K562 (cell line): ENCODE data around the gene SMCO4. TPM values are rescaled to one million over a fixed set of nuclear protein-coding genes. Genes with fewer than 3 reads are reported as not detected.

ENCODE experiments used
- ATAC-seq: fragments of 200-7000 bp; cut with Tn5 transposase; 3 replicates; pipeline ENCODE4 v1.9.1; 2020; ENCODE audit warnings: moderate library complexity
- BruUV-seq: library from RNA; stranded (reverse); fragments of 400-500 nt; replicated peaks from 2 replicates; lab custom pipeline; 2021; lab: Mats Ljungman, UMichigan
- CTCF ChIA-PET: fragments of 300-600 bp; formaldehyde crosslinking; extraction: SDS; loops from one replicate; lab custom pipeline; 2021; ENCODE audit warnings: low intra/inter-chr PET ratio; lab: Yijun Ruan, JAX
- POLR2A ChIA-PET: fragments of 300-600, 350-650 bp; sonication (Branson Sonifier 250); formaldehyde crosslinking; extraction: SDS; loops from one replicate; lab custom pipeline; 2021; ENCODE audit warnings: antibody characterized with exemption, inconsistent platforms; lab: Yijun Ruan, JAX
- DNase-seq, 4 experiments: peaks; one replicate each; pipeline versions ENCODE4 v3.0.0 to v3.0.0-alpha.2; 2011 to 2018; ENCODE audit warnings: low spot score in 3 of 4, mixed read lengths in 3 of 4; ENCODE audit errors: extremely low read depth in 1 of 4
- FAIRE-seq: peaks from 2 replicates; lab custom pipeline; 2011; peaks lifted over from hg19 to GRCh38; lab: Jason Lieb, UNC
- H2AFZ ChIP-seq: 2 replicates; pipeline ENCODE4 v1.6.0; 2011; ENCODE audit warnings: low read depth, low read length, control low read depth, inconsistent platforms
- H3K27ac ChIP-seq: fragments of 200-600 bp; 3 replicates; pipeline ENCODE4 v1.8.0; 2011; ENCODE audit warnings: low read depth, mild to moderate bottlenecking, control low read depth, inconsistent platforms, low read length, moderate library complexity, mixed read lengths; ENCODE audit errors: extremely low read depth
- H3K27me3 ChIP-seq, 2 experiments: fragments of 300-600 bp in 1 of 2; 2 replicates in 1 of 2; 3 replicates in 1 of 2; pipeline versions ENCODE4 v1.6.0 to v1.8.0; 2011; ENCODE audit warnings: inconsistent platforms in 2 of 2, low read length in 2 of 2, mild to moderate bottlenecking in 1 of 2, mixed read lengths in 1 of 2, moderate library complexity in 1 of 2; ENCODE audit not compliant: control insufficient read depth in 2 of 2, insufficient read depth in 2 of 2
- H3K36me3 ChIP-seq: fragments of 300-600 bp; 3 replicates; pipeline ENCODE4 v1.8.0; 2011; ENCODE audit warnings: mild to moderate bottlenecking, low read length, inconsistent platforms; ENCODE audit not compliant: control insufficient read depth, insufficient read depth
- H3K4me1 ChIP-seq, 2 experiments: fragments of 200-600 bp in 1 of 2; replicated peaks in 1 of 2; 2 replicates in 1 of 2; 3 replicates in 1 of 2; pipeline versions ENCODE4 v1.5.1 to v1.8.0; 2011; ENCODE audit warnings: inconsistent platforms in 2 of 2, low read length in 2 of 2, mild to moderate bottlenecking in 1 of 2, mixed read lengths in 1 of 2, moderate library complexity in 1 of 2; ENCODE audit not compliant: control insufficient read depth in 2 of 2, insufficient read depth in 2 of 2
- H3K4me2 ChIP-seq: 2 replicates; pipeline ENCODE4 v1.6.1; 2011; ENCODE audit warnings: low read length, control low read depth, inconsistent platforms, mixed read lengths; ENCODE audit not compliant: insufficient read depth
- H3K4me3 ChIP-seq: fragments of 200-600 bp; sonication (generic), shearing (Covaris generic); 2 replicates; pipeline ENCODE4 v1.5.1; 2016; ENCODE audit warnings: control low read depth, inconsistent platforms
- H3K79me2 ChIP-seq: fragments of 200-600 bp; 3 replicates; pipeline ENCODE4 v1.8.0; 2011; ENCODE audit warnings: low read length, inconsistent platforms; ENCODE audit not compliant: control insufficient read depth, insufficient read depth
- H3K9ac ChIP-seq, 2 experiments: 2 replicates each; pipeline versions ENCODE4 v1.6.0 to v1.6.1; 2011; ENCODE audit warnings: low read depth in 2 of 2, low read length in 2 of 2, control low read depth in 1 of 2, inconsistent platforms in 1 of 2, mild to moderate bottlenecking in 1 of 2, mixed read lengths in 1 of 2; ENCODE audit not compliant: insufficient read depth in 1 of 2
- H3K9me1 ChIP-seq: one replicate; pipeline ENCODE4 v1.6.0; 2011; ENCODE audit warnings: inconsistent platforms, mild to moderate bottlenecking, low read length, moderate library complexity; ENCODE audit not compliant: control insufficient read depth, insufficient read depth
- H3K9me3 ChIP-seq: replicated peaks from 2 replicates; pipeline ENCODE4 v1.5.1; 2011; ENCODE audit warnings: low read depth, low read length, inconsistent platforms; ENCODE audit not compliant: control insufficient read depth, insufficient read depth
- H4K20me1 ChIP-seq: replicated peaks from 2 replicates; pipeline ENCODE4 v1.6.1; 2011; ENCODE audit warnings: low read length, inconsistent platforms, mixed read lengths; ENCODE audit not compliant: control insufficient read depth, insufficient read depth
- ASH1L ChIP-seq: fragments of 450-650 bp; IDR thresholded peaks from 2 replicates; pipeline ENCODE4 v1.6.1; 2018; ENCODE audit warnings: borderline replicate concordance, mild to moderate bottlenecking, low read depth; ENCODE audit not compliant: partially characterized antibody
- CBX2 ChIP-seq: fragments of 200-600 bp; sonication (generic); IDR thresholded peaks from one replicate; pipeline ENCODE4 v1.6.1; 2012; ENCODE audit warnings: mild to moderate bottlenecking, low read length, inconsistent platforms; ENCODE audit not compliant: insufficient read depth, poor library complexity, severe bottlenecking
- CHD2 ChIP-seq: IDR thresholded peaks from 2 replicates; pipeline ENCODE4 v1.6.1; 2011; ENCODE audit warnings: low read depth, low read length
- HIVEP1 ChIP-seq: fragments of 250-450 bp; sonication (Bioruptor Pico); IDR thresholded peaks from 2 replicates; pipeline ENCODE4 v1.4.0; 2020; ENCODE audit warnings: mild to moderate bottlenecking
- MCM7 ChIP-seq, 2 experiments: fragments of 450-650 bp; IDR thresholded peaks; 2 replicates each; pipeline ENCODE4 v1.6.1; 2016 to 2018
- NFATC3 ChIP-seq: fragments of 450-650 bp; IDR thresholded peaks from 2 replicates; pipeline ENCODE4 v1.6.1; 2017; ENCODE audit warnings: mild to moderate bottlenecking
- RB1 ChIP-seq: fragments of 450-650 bp; IDR thresholded peaks from 2 replicates; pipeline ENCODE4 v1.6.1; 2017; ENCODE audit warnings: low read depth, mild to moderate bottlenecking
- SAFB ChIP-seq: fragments of 200-400 bp; formaldehyde crosslinking; IDR thresholded peaks from 2 replicates; pipeline ENCODE4 v1.6.1; 2017; ENCODE audit warnings: low read depth, low read length, borderline replicate concordance
- SOX6 ChIP-seq: fragments of 450-650 bp; IDR thresholded peaks from 2 replicates; pipeline ENCODE4 v1.6.1; 2014; ENCODE audit warnings: mild to moderate bottlenecking
- ZBTB8A ChIP-seq: fragments of 450-650 bp; IDR thresholded peaks from 2 replicates; pipeline ENCODE4 v1.6.1; 2018; ENCODE audit warnings: mild to moderate bottlenecking, moderate library complexity; ENCODE audit not compliant: partially characterized antibody
- ZNF124 ChIP-seq: sonication (generic); formaldehyde crosslinking; IDR thresholded peaks from 2 replicates; pipeline ENCODE4 v1.8.1; 2022; ENCODE audit warnings: missing genetic modification reagents
- ZNF282 ChIP-seq: sonication (generic); formaldehyde crosslinking; IDR thresholded peaks from 2 replicates; pipeline ENCODE4 v1.8.1; 2023; ENCODE audit warnings: missing genetic modification reagents
- ZNF785 ChIP-seq: fragments of 250-450 bp; sonication (Bioruptor Pico); IDR thresholded peaks from 2 replicates; pipeline ENCODE4 v1.4.0; 2020; ENCODE audit warnings: mild to moderate bottlenecking
- WGBS: fragments of 100-300 bp; shearing (Covaris generic); methylation state at CpG from one replicate; pipeline ENCODE4 v1.1.6; 2016; ENCODE audit warnings: low coverage, mixed read lengths; ENCODE audit not compliant: insufficient coverage; ENCODE audit errors: missing lambda C conversion rate; 5-methylcytosine and 5-hydroxymethylcytosine counted together
- in situ Hi-C: fragments of 300-500 bp; cut with MboI; formaldehyde crosslinking; loops from 4 replicates; pipeline ENCODE4 v1.15.0; 2018; ENCODE audit warnings: inconsistent platforms, mixed read lengths
- intact Hi-C: fragments of 100-400 bp; cut with micrococcal nuclease; formaldehyde crosslinking; loops from 2 replicates; pipeline ENCODE4 v1.14.2; 2022
- polyA plus RNA-seq, 8 experiments: library from polyadenylated mRNA; depleted of rRNA in 4 of 8; stranded (reverse) in 5 of 8; unstranded in 3 of 8; fragments of >200 nt; fragmentation: Nextera tagmentation in 2 of 8; fragmentation: Illumina TruSeq in 1 of 8; extraction: Ambion mirVana in 2 of 8; extraction: Trizol in 1 of 8; gene quantifications; 2 replicates each; pipeline versions ENCODE4 v1.2.1 to v1.2.3, GENCODE V29; 2011 to 2014; ENCODE audit warnings: inconsistent platforms in 1 of 8, missing spikeins in 1 of 8
- total RNA-seq, 7 experiments: library from RNA; depleted of rRNA in 6 of 7; stranded (reverse); fragments of >200 nt in 6 of 7; fragmentation: Illumina TruSeq in 2 of 7; extraction: Trizol in 2 of 7; gene quantifications; 2 replicates each; pipeline versions ENCODE4 v1.2.1 to v1.2.3, GENCODE V29; 2011 to 2021; ENCODE audit warnings: low replicate concordance in 1 of 7
- TF ChIP-seq, protein P1 (sequence below): IDR thresholded peaks from 2 replicates; pipeline ENCODE4 v1.6.1; 2012; ENCODE audit warnings: low read depth, low read length, improper control_type of control experiment, borderline replicate concordance
- TF ChIP-seq, protein P2 (sequence below): sonication (generic); formaldehyde crosslinking; IDR thresholded peaks from 2 replicates; pipeline ENCODE4 v1.8.0; 2022; ENCODE audit warnings: mild to moderate bottlenecking, missing genetic modification reagents

The SMCO4 gene
- total and polyA plus RNA-seq, 9 of the 15 experiments (the other 6 are each of a cell fraction or from before 2014, with no cell fraction given), result 1.8 to 27.8 (median 15.3) TPM

DNA sequence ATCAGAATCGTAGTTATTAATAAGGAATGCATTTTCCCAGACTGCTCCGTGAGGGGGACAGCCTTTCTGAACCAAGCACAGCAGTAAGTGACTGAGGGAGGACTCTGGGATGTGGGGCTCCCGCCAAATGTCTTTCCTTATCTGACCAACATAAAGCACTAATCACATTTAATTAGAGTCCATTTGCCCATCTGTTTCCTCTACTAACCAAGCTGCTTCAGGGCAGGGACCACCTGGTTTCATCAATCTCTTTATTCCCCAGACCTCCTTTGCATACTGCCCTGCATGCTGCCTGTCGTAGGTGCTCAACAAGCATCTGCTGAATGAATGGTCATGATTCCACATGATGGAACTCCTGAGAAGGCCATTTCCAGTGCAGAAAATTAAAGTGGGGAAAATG lies 29.4 kb downstream of the SMCO4 start:
- H3K9ac ChIP-seq, result no peak overlapping the region
- H3K4me2 ChIP-seq, result no peak overlapping the region
- H3K79me2 ChIP-seq, result no peaks in the 10 kb centered on the region
- H3K9me3 ChIP-seq, result no peaks in the 10 kb centered on the region
- TF ChIP-seq HIVEP1 (CRISPR knock-in tag) (no peak), SAFB (no peak), ZBTB8A (no peak), ZNF785 (CRISPR knock-in tag) (no peak), ZNF282 (no peak), CHD2 (no peak), ASH1L (no peak), SOX6 (no peak), CBX2 (no peak), RB1 (no peak), MCM7 (IDR thresholded peaks at IDR 0.05) (no peak), NFATC3 (no peak), ZNF124 (CRISPR knock-in tag) (no peak)
- TF ChIP-seq, protein P1, sequence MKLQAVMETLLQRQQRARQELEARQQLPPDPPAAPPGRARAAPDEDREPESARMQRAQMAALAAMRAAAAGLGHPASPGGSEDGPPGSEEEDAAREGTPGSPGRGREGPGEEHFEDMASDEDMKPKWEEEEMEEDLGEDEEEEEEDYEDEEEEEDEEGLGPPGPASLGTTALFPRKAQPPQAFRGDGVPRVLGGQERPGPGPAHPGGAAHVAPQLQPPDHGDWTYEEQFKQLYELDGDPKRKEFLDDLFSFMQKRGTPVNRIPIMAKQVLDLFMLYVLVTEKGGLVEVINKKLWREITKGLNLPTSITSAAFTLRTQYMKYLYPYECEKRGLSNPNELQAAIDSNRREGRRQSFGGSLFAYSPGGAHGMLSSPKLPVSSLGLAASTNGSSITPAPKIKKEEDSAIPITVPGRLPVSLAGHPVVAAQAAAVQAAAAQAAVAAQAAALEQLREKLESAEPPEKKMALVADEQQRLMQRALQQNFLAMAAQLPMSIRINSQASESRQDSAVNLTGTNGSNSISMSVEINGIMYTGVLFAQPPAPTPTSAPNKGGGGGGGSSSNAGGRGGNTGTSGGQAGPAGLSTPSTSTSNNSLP, result no peak
- TF ChIP-seq, protein P2, sequence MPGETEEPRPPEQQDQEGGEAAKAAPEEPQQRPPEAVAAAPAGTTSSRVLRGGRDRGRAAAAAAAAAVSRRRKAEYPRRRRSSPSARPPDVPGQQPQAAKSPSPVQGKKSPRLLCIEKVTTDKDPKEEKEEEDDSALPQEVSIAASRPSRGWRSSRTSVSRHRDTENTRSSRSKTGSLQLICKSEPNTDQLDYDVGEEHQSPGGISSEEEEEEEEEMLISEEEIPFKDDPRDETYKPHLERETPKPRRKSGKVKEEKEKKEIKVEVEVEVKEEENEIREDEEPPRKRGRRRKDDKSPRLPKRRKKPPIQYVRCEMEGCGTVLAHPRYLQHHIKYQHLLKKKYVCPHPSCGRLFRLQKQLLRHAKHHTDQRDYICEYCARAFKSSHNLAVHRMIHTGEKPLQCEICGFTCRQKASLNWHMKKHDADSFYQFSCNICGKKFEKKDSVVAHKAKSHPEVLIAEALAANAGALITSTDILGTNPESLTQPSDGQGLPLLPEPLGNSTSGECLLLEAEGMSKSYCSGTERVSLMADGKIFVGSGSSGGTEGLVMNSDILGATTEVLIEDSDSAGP (CRISPR knock-in tag), result no peak
- H2AFZ ChIP-seq, result no peak overlapping the region
- 34% methylated on average over 4 of the region's 4 CpGs for WGBS
- DNase-seq (no peak), ATAC-seq (no peak), FAIRE-seq (no peak)
- in situ Hi-C loops, result no loop called here
- H4K20me1 ChIP-seq, result no peaks in the 10 kb centered on the region; the same call in 1 of the 2 replicates
- BruUV-seq, result no TSS peak
- ChIA-PET CTCF (no interaction called here), POLR2A (no interaction called here)
- no peak overlapping the region for H3K27ac ChIP-seq
- H3K27me3 ChIP-seq, result no peaks in the 10 kb centered on the region
- H3K9me1 ChIP-seq, result no peaks in the 10 kb centered on the region
- H3K4me3 ChIP-seq, result no peak overlapping the region
- H3K4me1 ChIP-seq, result no peaks in the 10 kb centered on the region
- H3K36me3 ChIP-seq, result no peaks in the 10 kb centered on the region
- intact Hi-C loops, result no loop called here
